Mammary epithelial cell (primary cell): ENCODE results near the gene ME3.

Source experiments
- CTCF ChIP-seq, 2 donors: IDR thresholded peaks in 1 of 2; conservative IDR thresholded peaks in 1 of 2; 2 replicates each; pipeline ENCODE4 v1.5.1; 2011 to 2012; ENCODE audit warnings: inconsistent platforms in 2 of 2, low read length in 2 of 2, mild to moderate bottlenecking in 2 of 2, control low read depth in 1 of 2, low read depth in 1 of 2; ENCODE audit not compliant: insufficient read depth in 1 of 2; ENCODE audit errors: extremely low read depth in 1 of 2
- EZH2 ChIP-seq: IDR thresholded peaks from 2 replicates; pipeline ENCODE4 v1.6.1; 2012; ENCODE audit warnings: low read length, inconsistent platforms, borderline replicate concordance

GRCh38 chr11:86591631-86592030, 80.8 kb downstream of the ME3 start:
- TF ChIP-seq CTCF (conservative IDR thresholded peaks at IDR 0.05 in 1 of 2, IDR thresholded peaks at IDR 0.05 in 1 of 2; ENCODE audit: extremely low read depth in 1 of 2, insufficient read depth in 1 of 2, low read depth in 1 of 2, low read length in 2 of 2), result no peak
- no peak for TF ChIP-seq EZH2
